ENCODE results near the gene TM9SF4. TPM values are rescaled to one million over a fixed set of nuclear protein-coding genes. Genes with fewer than 3 reads are reported as not detected.

TM9SF4 gene
- total and polyA plus RNA-seq, 8 donors: 56.2 to 63.5 (median 60.1) TPM

GRCh38 chr20:32110173-32110704 is 725 bp downstream of the TM9SF4 start:
- peaks cover 0 to 3% of the 10 kb centered on the region in 2 donors for H3K36me3 ChIP-seq
- no peaks in the 10 kb centered on the region for H3K27me3 ChIP-seq
- ATAC-seq: no peak
- H3K4me3 ChIP-seq: peak overlapping the region; percentile 63 to 95
- TF ChIP-seq CTCF (IDR thresholded peaks at IDR 0.05): no peak
- H3K27ac ChIP-seq: peak overlapping the region in 1 of 2 donors; percentile 98
- H3K4me1 ChIP-seq: peaks cover 10 to 54% of the 10 kb centered on the region in 2 donors
- H3K9me3 ChIP-seq: no peaks in the 10 kb centered on the region
- no peak for DNase-seq
- intact Hi-C loops (cut with DNase I): no loop called here

DNA sequence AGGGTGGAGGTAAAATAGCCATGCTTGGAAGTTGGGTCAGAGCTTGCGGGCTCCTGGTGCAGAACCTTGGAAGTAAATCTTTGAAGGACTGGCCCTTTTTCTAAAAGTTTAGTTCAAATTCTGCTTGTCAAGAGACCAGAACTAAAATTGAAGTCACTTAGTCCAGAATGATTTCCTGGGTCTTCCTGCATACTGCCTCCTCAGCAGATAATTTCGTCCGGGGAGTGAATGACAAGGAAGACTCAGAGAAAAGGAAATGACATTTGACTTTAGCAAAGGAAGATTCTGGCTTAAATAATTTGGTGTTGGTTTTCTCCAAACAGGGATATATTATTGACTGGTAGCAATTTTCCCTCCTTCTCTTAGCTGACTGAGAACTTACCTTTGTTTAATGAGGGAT is 1.2 kb downstream of the TM9SF4 start:
- peaks cover 0 to 6% of the 10 kb centered on the region in 2 donors for H3K36me3 ChIP-seq
- H3K27ac ChIP-seq: peak overlapping the region in 1 of 2 donors; percentile 98
- no peaks in the 10 kb centered on the region for H3K9me3 ChIP-seq
- no peak for TF ChIP-seq CTCF (IDR thresholded peaks at IDR 0.05)
- no peak for DNase-seq
- peaks cover 10 to 58% of the 10 kb centered on the region in 2 donors for H3K4me1 ChIP-seq
- H3K27me3 ChIP-seq: no peaks in the 10 kb centered on the region
- intact Hi-C loops (cut with DNase I): no loop called here
- no peak for ATAC-seq
- peak overlapping the region; percentile 63 to 95 for H3K4me3 ChIP-seq

GRCh38 chr20:32111156-32111686 is 1.7 kb downstream of the TM9SF4 start:
- intact Hi-C loops (cut with DNase I): no loop called here
- Histone ChIP-seq H3K27me3 (no peaks in the 10 kb centered on the region), H3K36me3 (peaks cover 0 to 6% of the 10 kb centered on the region in 2 donors), H3K27ac (peak overlapping the region in 1 of 2 donors; percentile 98), H3K4me3 (peak overlapping the region in 1 of 2 donors; percentile 95), H3K9me3 (no peaks in the 10 kb centered on the region), H3K4me1 (peaks cover 10 to 62% of the 10 kb centered on the region in 2 donors)
- no peak for TF ChIP-seq CTCF (IDR thresholded peaks at IDR 0.05)
- ATAC-seq (no peak), DNase-seq (no peak)

- H3K4me1 ChIP-seq: peaks cover 10 to 67% of the 10 kb centered on the region in 2 donors
- intact Hi-C loops (cut with DNase I): no loop called here
- peak overlapping the region in 1 of 2 donors; percentile 98 for H3K27ac ChIP-seq
- DNase-seq: no peak
- H3K36me3 ChIP-seq: peaks cover 0 to 6% of the 10 kb centered on the region in 2 donors
- TF ChIP-seq CTCF (IDR thresholded peaks at IDR 0.05): no peak
- no peaks in the 10 kb centered on the region for H3K9me3 ChIP-seq
- peak overlapping the region in 1 of 2 donors; percentile 95 for H3K4me3 ChIP-seq
- ATAC-seq: no peak
- H3K27me3 ChIP-seq: no peaks in the 10 kb centered on the region
These were observed 2.2 kb downstream of the TM9SF4 start for GRCh38 chr20:32111753-32112152.

DNA sequence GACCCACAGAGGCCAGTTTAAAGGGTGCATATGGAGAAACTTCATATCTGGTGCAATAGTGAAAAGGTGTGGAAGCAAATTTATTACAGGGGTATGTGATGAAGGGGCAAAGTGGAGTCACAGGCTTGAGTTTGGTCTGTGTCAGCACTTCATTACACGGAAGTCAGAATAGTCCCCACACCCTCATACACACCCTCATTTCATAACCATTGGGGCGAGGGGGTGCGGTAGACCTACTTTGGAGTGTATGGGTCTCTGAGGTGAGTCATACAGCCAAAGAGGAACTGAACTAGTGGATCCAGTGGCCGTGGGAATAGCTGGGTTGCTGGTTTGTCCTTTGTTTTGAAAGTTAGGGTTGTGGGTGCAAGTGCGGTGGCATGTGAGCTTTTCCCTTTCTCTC is 3.3 kb downstream of the TM9SF4 start:
- peak; percentile 55 for ATAC-seq
- intact Hi-C loops (cut with DNase I): no loop called here
- Histone ChIP-seq H3K4me1 (peaks cover 10 to 78% of the 10 kb centered on the region in 2 donors), H3K27me3 (no peaks in the 10 kb centered on the region), H3K9me3 (no peaks in the 10 kb centered on the region), H3K27ac (peak overlapping the region in 1 of 2 donors; percentile 98), H3K4me3 (no peak overlapping the region), H3K36me3 (peaks cover 0 to 6% of the 10 kb centered on the region in 2 donors)
- no peak for TF ChIP-seq CTCF (IDR thresholded peaks at IDR 0.05)
- peak in 1 of 4 donors; percentile 72 for DNase-seq
